CD8-positive, alpha-beta memory T cell (primary cell): ENCODE data around the gene DLAT. TPM values are rescaled to one million over a fixed set of nuclear protein-coding genes. Genes with fewer than 3 reads are reported as not detected.

Experiments
- CTCF ChIA-PET: fragments of 350-600 bp; sonication (Branson Sonifier 250); formaldehyde crosslinking; loops from one replicate; lab custom pipeline; 2021; ENCODE audit warnings: antibody characterized with exemption; lab: Charles Lee
- POLR2A ChIA-PET: fragments of 350-600 bp; sonication (Branson Sonifier 250); formaldehyde crosslinking; loops from one replicate; lab custom pipeline; 2021; ENCODE audit warnings: antibody characterized with exemption; lab: Charles Lee
- DNase-seq, 5 donors: peaks; one replicate each; pipeline versions ENCODE4 v3.0.0 to v3.0.0-alpha.2; 2020 to 2022; ENCODE audit warnings: mixed read lengths in 1 of 5
- H3K27ac ChIP-seq: one replicate; pipeline ENCODE4 v1.7.0; 2013; ENCODE audit warnings: low read depth, mild to moderate bottlenecking, low read length, moderate library complexity
- H3K27me3 ChIP-seq: 2 replicates; pipeline ENCODE4 v1.7.0; 2013; ENCODE audit warnings: low read length, mild to moderate bottlenecking; ENCODE audit not compliant: insufficient read depth, poor library complexity, severe bottlenecking
- H3K36me3 ChIP-seq: 2 replicates; pipeline ENCODE4 v1.7.0; 2013; ENCODE audit warnings: mild to moderate bottlenecking, low read length, moderate library complexity; ENCODE audit not compliant: insufficient read depth
- H3K4me1 ChIP-seq: 2 replicates; pipeline ENCODE4 v1.7.0; 2013; ENCODE audit warnings: mild to moderate bottlenecking, low read length, moderate library complexity; ENCODE audit not compliant: insufficient read depth
- H3K4me3 ChIP-seq: 2 replicates; pipeline ENCODE4 v1.7.0; 2013; ENCODE audit warnings: mild to moderate bottlenecking, low read length
- H3K9me3 ChIP-seq: 2 replicates; pipeline ENCODE4 v1.7.0; 2013; ENCODE audit warnings: mild to moderate bottlenecking, low read length
- H3K27ac Mint-ChIP-seq, 8 donors: one replicate each; pipeline ENCODE4 v1.8.0; 2020 to 2021; ENCODE audit warnings: mixed read lengths in 8 of 8, mild to moderate bottlenecking in 6 of 8, inconsistent platforms in 3 of 8, moderate library complexity in 3 of 8
- H3K27me3 Mint-ChIP-seq, 2 donors: one replicate each; pipeline ENCODE4 v1.8.0; 2020 to 2021; ENCODE audit warnings: mixed read lengths in 2 of 2, mild to moderate bottlenecking in 1 of 2, moderate library complexity in 1 of 2
- H3K36me3 Mint-ChIP-seq, 3 donors: one replicate each; pipeline ENCODE4 v1.8.0; 2020 to 2021; ENCODE audit warnings: mixed read lengths in 3 of 3, inconsistent platforms in 1 of 3, mild to moderate bottlenecking in 1 of 3
- H3K4me1 Mint-ChIP-seq, 3 donors: one replicate each; pipeline ENCODE4 v1.8.0; 2020 to 2021; ENCODE audit warnings: mixed read lengths in 3 of 3, inconsistent platforms in 1 of 3, mild to moderate bottlenecking in 1 of 3
- H3K4me3 Mint-ChIP-seq, 7 donors: one replicate each; pipeline ENCODE4 v1.8.0; 2020 to 2021; ENCODE audit warnings: mixed read lengths in 7 of 7, mild to moderate bottlenecking in 6 of 7, moderate library complexity in 4 of 7, inconsistent platforms in 2 of 7
- H3K9me3 Mint-ChIP-seq, 5 donors: one replicate each; pipeline ENCODE4 v1.8.0; 2020 to 2022; ENCODE audit warnings: mixed read lengths in 5 of 5, mild to moderate bottlenecking in 3 of 5, moderate library complexity in 2 of 5, inconsistent platforms in 1 of 5
- polyA plus RNA-seq: library from polyadenylated mRNA; unstranded; fragments of 300-500 nt; fragmentation: Illumina TruSeq; gene quantifications from one replicate; pipeline ENCODE4 v1.2.3, GENCODE V29; 2021
- total RNA-seq, 2 experiments: library from RNA; stranded (reverse); gene quantifications; one replicate each; pipeline ENCODE4 v1.2.3, GENCODE V29; 2021

DLAT gene
- total and polyA plus RNA-seq, 3 experiments from 2014 or later = 22.1 to 62.2 (median 61.1) TPM

GRCh38 chr11:111981270-111981669, 43.9 kb upstream of the DLAT start:
- H3K27me3 ChIP-seq = peaks cover 6% of the 10 kb centered on the region
- H3K9me3 Mint-ChIP-seq = no peaks in the 10 kb centered on the region
- H3K27ac ChIP-seq = no peak overlapping the region
- no peaks in the 10 kb centered on the region for H3K36me3 ChIP-seq
- ChIA-PET POLR2A (no interaction called here), CTCF (interaction anchor here (0.9 to 3.8 kb wide), 9 partner anchors 9 to 99 kb away, joined by 3 to 31 read pairs (median 5); no protein-coding TSS in a partner anchor)
- H3K27me3 Mint-ChIP-seq = peaks cover 19 to 24% of the 10 kb centered on the region in 2 donors
- H3K27ac Mint-ChIP-seq = peak overlapping the region in 1 of 8 donors; percentile 24
- peaks cover 0 to 3% (median 0%) of the 10 kb centered on the region in 3 donors for H3K36me3 Mint-ChIP-seq
- no peak overlapping the region for H3K4me3 Mint-ChIP-seq
- peaks cover 7 to 13% (median 7%) of the 10 kb centered on the region in 3 donors for H3K4me1 Mint-ChIP-seq
- no peaks in the 10 kb centered on the region for H3K9me3 ChIP-seq
- no peak for DNase-seq
- H3K4me3 ChIP-seq = no peak overlapping the region
- peaks cover 5% of the 10 kb centered on the region for H3K4me1 ChIP-seq

GRCh38 chr11:111982019-111982464, 43.2 kb upstream of the DLAT start:
- H3K4me3 ChIP-seq = no peak overlapping the region
- Mint-ChIP-seq H3K27me3 (peaks cover 15 to 24% of the 10 kb centered on the region in 2 donors), H3K4me3 (no peak overlapping the region), H3K9me3 (no peaks in the 10 kb centered on the region), H3K36me3 (peaks cover 0 to 3% (median 1%) of the 10 kb centered on the region in 3 donors), H3K4me1 (peaks cover 7 to 8% (median 7%) of the 10 kb centered on the region in 3 donors), H3K27ac (peak overlapping the region in 1 of 8 donors; percentile 23)
- peaks cover 5% of the 10 kb centered on the region for H3K4me1 ChIP-seq
- peak in 4 of 5 donors; percentile 10 to 62 (median 36) for DNase-seq
- no peak overlapping the region for H3K27ac ChIP-seq
- H3K27me3 ChIP-seq = peaks cover 6% of the 10 kb centered on the region
- H3K36me3 ChIP-seq = no peaks in the 10 kb centered on the region
- POLR2A ChIA-PET = no interaction called here
- CTCF ChIA-PET = interaction anchor here (0.9 to 3.8 kb wide), 9 partner anchors 13 to 109 kb away, joined by 3 to 31 read pairs (median 5); no protein-coding TSS in a partner anchor
- no peaks in the 10 kb centered on the region for H3K9me3 ChIP-seq

- CTCF ChIA-PET = interaction anchor here (0.9 to 3.8 kb wide), 8 partner anchors 23 to 109 kb away, joined by 3 to 31 read pairs (median 5); no protein-coding TSS in a partner anchor
- peaks cover 0 to 3% (median 1%) of the 10 kb centered on the region in 3 donors for H3K36me3 Mint-ChIP-seq
- no peak for DNase-seq
- H3K9me3 ChIP-seq = no peaks in the 10 kb centered on the region
- no peak overlapping the region for H3K27ac Mint-ChIP-seq
- no peak overlapping the region for H3K4me3 ChIP-seq
- no peaks in the 10 kb centered on the region for H3K9me3 Mint-ChIP-seq
- no peaks in the 10 kb centered on the region for H3K36me3 ChIP-seq
- POLR2A ChIA-PET = no interaction called here
- peaks cover 3% of the 10 kb centered on the region for H3K4me1 ChIP-seq
- H3K27ac ChIP-seq = no peak overlapping the region
- H3K27me3 ChIP-seq = peaks cover 4% of the 10 kb centered on the region
- H3K27me3 Mint-ChIP-seq = peaks cover 12 to 24% of the 10 kb centered on the region in 2 donors
- no peak overlapping the region for H3K4me3 Mint-ChIP-seq
- peaks cover 4 to 5% (median 5%) of the 10 kb centered on the region in 3 donors for H3K4me1 Mint-ChIP-seq
These were observed 42.5 kb upstream of the DLAT start for GRCh38 chr11:111982541-111983186.

GRCh38 chr11:111983187-111983986, 41.8 kb upstream of the DLAT start:
- H3K4me3 Mint-ChIP-seq = no peak overlapping the region
- peaks cover 1 to 3% (median 2%) of the 10 kb centered on the region in 3 donors for H3K36me3 Mint-ChIP-seq
- DNase-seq = no peak
- peaks cover 7 to 17% of the 10 kb centered on the region in 2 donors for H3K27me3 Mint-ChIP-seq
- no peaks in the 10 kb centered on the region for H3K4me1 Mint-ChIP-seq
- no peaks in the 10 kb centered on the region for H3K9me3 Mint-ChIP-seq
- H3K27ac ChIP-seq = no peak overlapping the region
- H3K27me3 ChIP-seq = no peaks in the 10 kb centered on the region
- H3K36me3 ChIP-seq = no peaks in the 10 kb centered on the region
- no peak overlapping the region for H3K4me3 ChIP-seq
- ChIA-PET POLR2A (no interaction called here), CTCF (interaction anchor here (2.7 to 3.8 kb wide), 2 partner anchors 49 to 52 kb away, joined by 8 to 31 read pairs; no protein-coding TSS in a partner anchor)
- no peak overlapping the region for H3K27ac Mint-ChIP-seq
- H3K4me1 ChIP-seq = no peaks in the 10 kb centered on the region
- no peaks in the 10 kb centered on the region for H3K9me3 ChIP-seq

- peaks cover 0 to 3% (median 2%) of the 10 kb centered on the region in 3 donors for H3K36me3 Mint-ChIP-seq
- Histone ChIP-seq H3K9me3 (no peaks in the 10 kb centered on the region), H3K36me3 (no peaks in the 10 kb centered on the region), H3K27ac (no peak overlapping the region), H3K27me3 (no peaks in the 10 kb centered on the region), H3K4me3 (no peak overlapping the region), H3K4me1 (no peaks in the 10 kb centered on the region)
- ChIA-PET CTCF (no interaction called here), POLR2A (no interaction called here)
- no peak overlapping the region for H3K4me3 Mint-ChIP-seq
- H3K4me1 Mint-ChIP-seq = no peaks in the 10 kb centered on the region
- no peaks in the 10 kb centered on the region for H3K9me3 Mint-ChIP-seq
- no peak for DNase-seq
- H3K27me3 Mint-ChIP-seq = no peaks in the 10 kb centered on the region
- H3K27ac Mint-ChIP-seq = no peak overlapping the region
These were observed 38.6 kb upstream of the DLAT start for GRCh38 chr11:111986589-111986988.

GRCh38 chr11:111990381-111990780, 34.8 kb upstream of the DLAT start:
- Histone ChIP-seq H3K9me3 (no peaks in the 10 kb centered on the region), H3K27ac (no peak overlapping the region), H3K4me1 (no peaks in the 10 kb centered on the region), H3K36me3 (no peaks in the 10 kb centered on the region), H3K4me3 (no peak overlapping the region), H3K27me3 (no peaks in the 10 kb centered on the region)
- no peak for DNase-seq
- Mint-ChIP-seq H3K27me3 (no peaks in the 10 kb centered on the region), H3K4me3 (no peak overlapping the region), H3K4me1 (no peaks in the 10 kb centered on the region), H3K9me3 (no peaks in the 10 kb centered on the region), H3K27ac (no peak overlapping the region), H3K36me3 (peaks cover 0 to 4% (median 2%) of the 10 kb centered on the region in 3 donors)
- ChIA-PET CTCF (no interaction called here), POLR2A (no interaction called here)

- Mint-ChIP-seq H3K27ac (no peak overlapping the region), H3K36me3 (peaks cover 0 to 3% (median 2%) of the 10 kb centered on the region in 3 donors), H3K27me3 (no peaks in the 10 kb centered on the region), H3K4me3 (no peak overlapping the region), H3K9me3 (no peaks in the 10 kb centered on the region), H3K4me1 (no peaks in the 10 kb centered on the region)
- no peak overlapping the region for H3K27ac ChIP-seq
- ChIA-PET POLR2A (no interaction called here), CTCF (no interaction called here)
- H3K4me3 ChIP-seq = no peak overlapping the region
- DNase-seq = no peak
- H3K9me3 ChIP-seq = no peaks in the 10 kb centered on the region
- H3K4me1 ChIP-seq = no peaks in the 10 kb centered on the region
- H3K36me3 ChIP-seq = no peaks in the 10 kb centered on the region
- no peaks in the 10 kb centered on the region for H3K27me3 ChIP-seq
These were observed 32.9 kb upstream of the DLAT start for GRCh38 chr11:111992206-111992855.
